Measurements from ENCODE around the gene SORCS2. TPM values are rescaled to one million over a fixed set of nuclear protein-coding genes. Genes with fewer than 3 reads are reported as not detected.

The SORCS2 gene
- total RNA-seq, 1 donor from 2014 or later = 5.2 TPM

DNA sequence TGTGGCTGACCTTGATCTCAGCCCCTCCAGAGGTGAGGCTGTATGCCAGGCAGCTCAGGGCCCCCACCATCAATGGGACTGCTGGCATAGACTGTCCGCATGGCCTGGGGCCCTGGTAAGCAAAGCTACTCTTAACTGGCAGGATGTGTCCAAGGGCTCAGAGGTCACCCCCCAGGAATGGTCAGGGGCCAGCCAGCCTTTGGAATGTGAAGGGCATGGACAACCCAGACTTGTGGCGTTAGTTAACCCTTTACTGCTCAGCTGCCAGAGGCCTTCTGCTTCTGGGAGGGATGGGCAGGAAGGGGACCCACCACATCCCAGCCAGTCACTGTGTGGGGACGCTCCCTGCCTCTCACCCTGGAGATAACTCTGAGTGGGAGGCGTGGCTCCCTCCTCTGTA lies 322.5 kb downstream of the SORCS2 start:
- H3K36me3 ChIP-seq = no peaks in the 10 kb centered on the region
- Mint-ChIP-seq H3K9me3 (no peaks in the 10 kb centered on the region), H3K4me1 (peaks cover 67% of the 10 kb centered on the region), H3K27me3 (ENCODE audit: insufficient read depth, low read depth) (peaks cover 4% of the 10 kb centered on the region), H3K27ac (no peak overlapping the region), H3K4me3 (no peak overlapping the region), H3K36me3 (no peaks in the 10 kb centered on the region)
- H3K4me2 ChIP-seq = no peak overlapping the region
- H4K20me1 ChIP-seq (ENCODE audit: low read depth) = no peaks in the 10 kb centered on the region
- TF ChIP-seq, protein P1, sequence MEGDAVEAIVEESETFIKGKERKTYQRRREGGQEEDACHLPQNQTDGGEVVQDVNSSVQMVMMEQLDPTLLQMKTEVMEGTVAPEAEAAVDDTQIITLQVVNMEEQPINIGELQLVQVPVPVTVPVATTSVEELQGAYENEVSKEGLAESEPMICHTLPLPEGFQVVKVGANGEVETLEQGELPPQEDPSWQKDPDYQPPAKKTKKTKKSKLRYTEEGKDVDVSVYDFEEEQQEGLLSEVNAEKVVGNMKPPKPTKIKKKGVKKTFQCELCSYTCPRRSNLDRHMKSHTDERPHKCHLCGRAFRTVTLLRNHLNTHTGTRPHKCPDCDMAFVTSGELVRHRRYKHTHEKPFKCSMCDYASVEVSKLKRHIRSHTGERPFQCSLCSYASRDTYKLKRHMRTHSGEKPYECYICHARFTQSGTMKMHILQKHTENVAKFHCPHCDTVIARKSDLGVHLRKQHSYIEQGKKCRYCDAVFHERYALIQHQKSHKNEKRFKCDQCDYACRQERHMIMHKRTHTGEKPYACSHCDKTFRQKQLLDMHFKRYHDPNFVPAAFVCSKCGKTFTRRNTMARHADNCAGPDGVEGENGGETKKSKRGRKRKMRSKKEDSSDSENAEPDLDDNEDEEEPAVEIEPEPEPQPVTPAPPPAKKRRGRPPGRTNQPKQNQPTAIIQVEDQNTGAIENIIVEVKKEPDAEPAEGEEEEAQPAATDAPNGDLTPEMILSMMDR (IDR thresholded peaks at IDR 0.05) = no peak
- no peak for TF ChIP-seq EZH2 (IDR thresholded peaks at IDR 0.05)
- DNase-seq (ENCODE audit: low spot score) = no peak
- H3K79me2 ChIP-seq (ENCODE audit: low read depth) = no peaks in the 10 kb centered on the region
- H3K9ac ChIP-seq = no peak overlapping the region
- no peaks in the 10 kb centered on the region for H3K9me3 ChIP-seq (ENCODE audit: low read depth)
- H3F3A ChIP-seq (ENCODE audit: low read depth) = no peaks in the 10 kb centered on the region
- no peak overlapping the region for H3K4me3 ChIP-seq
- no peak overlapping the region for H2AFZ ChIP-seq (replicated peaks)
- H3K27ac ChIP-seq = no peak overlapping the region
- no peaks in the 10 kb centered on the region for H3K27me3 ChIP-seq
- peaks cover 25% of the 10 kb centered on the region for H3K4me1 ChIP-seq

DNA sequence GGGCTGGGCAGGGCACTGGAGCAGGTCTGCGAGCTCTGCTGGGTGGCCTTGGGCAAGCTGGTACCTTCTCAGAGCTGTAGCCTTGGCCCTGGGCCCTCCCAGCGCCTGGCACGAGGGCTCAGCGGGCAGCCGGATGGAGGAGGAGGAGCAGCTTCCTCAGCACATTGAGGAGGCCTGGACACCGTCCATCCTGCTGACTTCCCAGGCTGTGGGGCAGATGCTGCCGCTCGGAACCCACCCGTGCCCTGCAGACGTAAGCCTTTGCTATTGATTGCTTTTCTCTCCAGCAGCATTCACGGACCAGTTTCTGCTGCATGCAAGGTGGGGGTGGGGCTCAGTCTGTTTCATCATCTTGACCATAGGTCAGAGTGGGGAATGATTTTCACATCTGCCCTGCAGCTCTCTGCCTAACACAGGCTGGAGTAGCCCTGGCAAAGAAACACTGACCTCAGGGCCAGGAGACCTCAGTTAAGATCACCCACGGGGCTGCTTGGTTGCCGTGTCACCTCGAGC lies 323.1 kb downstream of the SORCS2 start:
- H3F3A ChIP-seq (ENCODE audit: low read depth) = no peaks in the 10 kb centered on the region
- no peak overlapping the region for H3K27ac ChIP-seq
- H3K4me3 Mint-ChIP-seq = no peak overlapping the region
- no peaks in the 10 kb centered on the region for H3K27me3 ChIP-seq
- no peak overlapping the region for H3K9ac ChIP-seq
- H3K79me2 ChIP-seq (ENCODE audit: low read depth) = no peaks in the 10 kb centered on the region
- no peaks in the 10 kb centered on the region for H3K36me3 Mint-ChIP-seq
- H3K9me3 Mint-ChIP-seq = no peaks in the 10 kb centered on the region
- H2AFZ ChIP-seq (replicated peaks) = no peak overlapping the region
- H3K4me2 ChIP-seq = no peak overlapping the region
- H3K9me3 ChIP-seq (ENCODE audit: low read depth) = no peaks in the 10 kb centered on the region
- no peaks in the 10 kb centered on the region for H4K20me1 ChIP-seq (ENCODE audit: low read depth)
- DNase-seq (ENCODE audit: low spot score) = no peak
- peak overlapping the region; percentile 17 for H3K27ac Mint-ChIP-seq
- peaks cover 4% of the 10 kb centered on the region for H3K27me3 Mint-ChIP-seq (ENCODE audit: insufficient read depth, low read depth)
- TF ChIP-seq EZH2 (IDR thresholded peaks at IDR 0.05) (no peak), EZH2phosphoT487 (IDR thresholded peaks at IDR 0.05) (no peak)
- H3K4me1 Mint-ChIP-seq = peaks cover 67% of the 10 kb centered on the region
- H3K4me3 ChIP-seq = no peak overlapping the region
- H3K36me3 ChIP-seq = no peaks in the 10 kb centered on the region
- peaks cover 25% of the 10 kb centered on the region for H3K4me1 ChIP-seq

DNA sequence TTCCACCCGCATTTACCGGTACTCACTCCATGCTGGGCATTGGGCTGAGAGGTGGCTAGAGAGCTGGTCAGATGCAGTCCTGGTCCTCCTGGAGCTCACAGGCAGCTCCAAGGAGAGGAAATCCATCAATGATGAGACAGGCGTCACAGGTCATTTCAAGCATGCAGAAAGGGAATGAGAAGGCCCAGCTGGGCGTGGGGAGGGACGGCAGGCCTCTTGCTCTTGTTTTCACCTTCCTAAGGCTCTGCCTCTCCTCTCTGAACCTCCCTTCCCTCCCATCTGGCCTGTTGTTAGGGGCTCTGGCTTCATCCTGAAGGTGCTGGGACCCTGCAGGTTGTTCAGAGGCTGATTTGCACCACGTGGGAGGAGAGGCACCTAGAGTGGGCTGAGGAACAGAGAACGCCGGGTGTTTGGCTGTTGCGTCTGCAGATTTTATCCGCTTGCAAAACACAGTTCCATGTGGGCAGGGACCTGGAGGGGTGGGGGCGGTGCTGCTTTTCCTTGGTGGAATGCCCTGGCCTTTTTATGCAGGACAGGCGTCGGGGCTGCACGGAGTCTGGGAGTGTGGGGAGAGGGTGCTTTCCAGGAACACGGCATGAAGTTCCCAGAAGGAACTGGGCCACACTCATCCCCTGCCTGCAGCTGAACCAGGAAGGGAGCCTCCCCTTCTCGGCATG lies 323.9 kb downstream of the SORCS2 start:
- Mint-ChIP-seq H3K9me3 (no peaks in the 10 kb centered on the region), H3K4me3 (peak overlapping the region; percentile 67), H3K36me3 (no peaks in the 10 kb centered on the region), H3K4me1 (peaks cover 60% of the 10 kb centered on the region), H3K27me3 (ENCODE audit: insufficient read depth, low read depth) (peaks cover 4% of the 10 kb centered on the region), H3K27ac (peak overlapping the region; percentile 74)
- Histone ChIP-seq H3K27me3 (no peaks in the 10 kb centered on the region), H4K20me1 (ENCODE audit: low read depth) (no peaks in the 10 kb centered on the region), H3K36me3 (no peaks in the 10 kb centered on the region), H3K4me3 (no peak overlapping the region), H3K4me2 (no peak overlapping the region), H3F3A (ENCODE audit: low read depth) (no peaks in the 10 kb centered on the region), H3K27ac (no peak overlapping the region), H3K79me2 (ENCODE audit: low read depth) (no peaks in the 10 kb centered on the region), H3K4me1 (peaks cover 21% of the 10 kb centered on the region), H3K9me3 (ENCODE audit: low read depth) (no peaks in the 10 kb centered on the region), H3K9ac (no peak overlapping the region), H2AFZ (replicated peaks) (no peak overlapping the region)
- TF ChIP-seq EZH2 (IDR thresholded peaks at IDR 0.05) = no peak
- TF ChIP-seq, protein P1 (IDR thresholded peaks at IDR 0.05) = no peak
- no peak for TF ChIP-seq EZH2phosphoT487 (IDR thresholded peaks at IDR 0.05)
- no peak for DNase-seq (ENCODE audit: low spot score)

DNA sequence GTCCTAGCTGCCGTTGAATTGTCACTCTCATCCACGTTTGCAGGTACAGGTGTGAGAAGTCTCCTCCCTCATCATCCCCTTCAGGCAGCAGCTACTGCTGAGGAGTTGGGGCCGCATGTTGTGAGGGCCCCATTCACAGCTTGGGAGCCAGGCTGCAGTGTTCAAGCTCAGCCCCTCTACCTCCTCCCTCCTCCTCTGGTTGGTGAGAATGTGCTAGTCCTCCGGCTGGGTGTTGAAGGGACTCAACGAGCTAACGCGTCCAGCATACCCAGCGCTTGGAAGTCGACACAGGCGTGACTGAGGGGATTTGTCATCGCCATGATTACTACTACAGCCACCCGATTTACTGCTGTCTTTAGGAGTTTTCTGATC lies 324.4 kb downstream of the SORCS2 start:
- DNase-seq (ENCODE audit: low spot score) = peak; percentile 49
- no peaks in the 10 kb centered on the region for H3K27me3 ChIP-seq
- H3K4me1 ChIP-seq = peaks cover 21% of the 10 kb centered on the region
- no peak overlapping the region for H3K9ac ChIP-seq
- Mint-ChIP-seq H3K4me1 (peaks cover 54% of the 10 kb centered on the region), H3K9me3 (no peaks in the 10 kb centered on the region), H3K4me3 (no peak overlapping the region), H3K36me3 (no peaks in the 10 kb centered on the region), H3K27ac (peak overlapping the region; percentile 75), H3K27me3 (ENCODE audit: insufficient read depth, low read depth) (peaks cover 4% of the 10 kb centered on the region)
- TF ChIP-seq, protein P1 (IDR thresholded peaks at IDR 0.05) = no peak
- no peak for TF ChIP-seq EZH2phosphoT487 (IDR thresholded peaks at IDR 0.05)
- TF ChIP-seq EZH2 (IDR thresholded peaks at IDR 0.05) = no peak
- no peaks in the 10 kb centered on the region for H3K9me3 ChIP-seq (ENCODE audit: low read depth)
- H3K4me2 ChIP-seq = no peak overlapping the region
- H3K79me2 ChIP-seq (ENCODE audit: low read depth) = no peaks in the 10 kb centered on the region
- no peaks in the 10 kb centered on the region for H3F3A ChIP-seq (ENCODE audit: low read depth)
- no peak overlapping the region for H2AFZ ChIP-seq (replicated peaks)
- no peaks in the 10 kb centered on the region for H3K36me3 ChIP-seq
- H3K27ac ChIP-seq = no peak overlapping the region
- no peak overlapping the region for H3K4me3 ChIP-seq
- H4K20me1 ChIP-seq (ENCODE audit: low read depth) = no peaks in the 10 kb centered on the region

All from neural progenitor cell (in vitro differentiated cells).